HEK293 (cell line): ENCODE measurements around the gene GPR148.

Experiments
- CTCF ChIA-PET: fragments of 350-600 bp; formaldehyde crosslinking; extraction: SDS; loops from one replicate; lab custom pipeline; 2021; ENCODE audit warnings: antibody characterized with exemption; lab: Yijun Ruan, JAX
- POLR2A ChIA-PET: fragments of 300-600 bp; formaldehyde crosslinking; extraction: SDS; loops from one replicate; lab custom pipeline; 2020; ENCODE audit warnings: antibody characterized with exemption, inconsistent platforms; lab: Yijun Ruan, JAX
- H3K27ac ChIP-seq: fragments of 200-500 bp; sonication (Bioruptor generic); 2 replicates; pipeline ENCODE4 v1.5.1; 2014; ENCODE audit warnings: low read depth, low read length, control low read depth, inconsistent platforms; ENCODE audit errors: extremely low read depth
- H3K36me3 ChIP-seq, 2 experiments: fragments of 200-500 bp in 1 of 2; sonication (Bioruptor generic) in 1 of 2; 1 replicate in 1 of 2; 2 replicates in 1 of 2; pipeline ENCODE4 v1.5.1; 2014 to 2017; ENCODE audit warnings: inconsistent platforms in 2 of 2, low read length in 2 of 2; ENCODE audit not compliant: control insufficient read depth in 2 of 2, insufficient read depth in 1 of 2
- H3K4me1 ChIP-seq: fragments of 200-500 bp; sonication (Bioruptor generic); 2 replicates; pipeline ENCODE4 v1.5.1; 2014; ENCODE audit warnings: mild to moderate bottlenecking, low read length, inconsistent platforms; ENCODE audit not compliant: control insufficient read depth, insufficient read depth
- H3K4me3 ChIP-seq: 2 replicates; pipeline ENCODE4 v1.5.1; 2011; ENCODE audit warnings: low read depth, mild to moderate bottlenecking, control low read depth, low read length, moderate library complexity
- H3K9me3 ChIP-seq: fragments of 200-500 bp; sonication (Bioruptor generic); 2 replicates; pipeline ENCODE4 v1.5.1; 2014; ENCODE audit warnings: low read depth, low read length, inconsistent platforms; ENCODE audit not compliant: control insufficient read depth, insufficient read depth
- EGR2 ChIP-seq: fragments of 450-650 bp; formaldehyde crosslinking; IDR thresholded peaks from 2 replicates; pipeline ENCODE4 v1.5.1; 2016; ENCODE audit warnings: low read depth, missing biosample characterization, missing genetic modification characterization
- GFI1B ChIP-seq: fragments of 450-650 bp; formaldehyde crosslinking; IDR thresholded peaks from 2 replicates; pipeline ENCODE4 v1.5.1; 2016; ENCODE audit warnings: missing biosample characterization, missing genetic modification characterization
- OVOL3 ChIP-seq: fragments of 450-650 bp; formaldehyde crosslinking; IDR thresholded peaks from 2 replicates; pipeline ENCODE4 v1.5.1; 2016; ENCODE audit warnings: missing biosample characterization, missing genetic modification characterization
- SALL2 ChIP-seq: fragments of 450-650 bp; formaldehyde crosslinking; IDR thresholded peaks from 2 replicates; pipeline ENCODE4 v1.5.0; 2017; ENCODE audit warnings: missing biosample characterization, mild to moderate bottlenecking, missing genetic modification characterization, borderline replicate concordance
- SCRT2 ChIP-seq: fragments of 450-650 bp; formaldehyde crosslinking; IDR thresholded peaks from 2 replicates; pipeline ENCODE4 v1.5.1; 2016; ENCODE audit warnings: missing biosample characterization, missing genetic modification characterization
- ZBTB1 ChIP-seq: fragments of 450-650 bp; formaldehyde crosslinking; IDR thresholded peaks from 2 replicates; pipeline ENCODE4 v1.5.1; 2016; ENCODE audit warnings: missing biosample characterization, missing genetic modification characterization
- ZEB2 ChIP-seq: fragments of 450-650 bp; formaldehyde crosslinking; IDR thresholded peaks from 2 replicates; pipeline ENCODE4 v1.5.1; 2016; ENCODE audit warnings: missing biosample characterization, missing genetic modification characterization
- ZFHX2 ChIP-seq: fragments of 450-650 bp; formaldehyde crosslinking; conservative IDR thresholded peaks from 2 replicates; pipeline ENCODE4 v1.5.1; 2016; ENCODE audit warnings: missing biosample characterization, missing genetic modification characterization
- ZFP69B ChIP-seq: fragments of 450-650 bp; formaldehyde crosslinking; IDR thresholded peaks from 2 replicates; pipeline ENCODE4 v1.5.1; 2016; ENCODE audit warnings: missing biosample characterization, missing genetic modification characterization
- ZNF335 ChIP-seq: fragments of 450-650 bp; formaldehyde crosslinking; conservative IDR thresholded peaks from 2 replicates; pipeline ENCODE4 v1.5.1; 2016; ENCODE audit warnings: missing biosample characterization, missing genetic modification characterization
- ZNF354C ChIP-seq: fragments of 450-650 bp; formaldehyde crosslinking; IDR thresholded peaks from 2 replicates; pipeline ENCODE4 v1.5.1; 2016; ENCODE audit warnings: missing biosample characterization, missing genetic modification characterization, low read depth, borderline replicate concordance
- ZNF37A ChIP-seq: fragments of 450-650 bp; IDR thresholded peaks from 2 replicates; pipeline ENCODE4 v1.5.1; 2018; ENCODE audit warnings: missing biosample characterization, missing genetic modification characterization
- ZNF404 ChIP-seq: fragments of 450-650 bp; formaldehyde crosslinking; IDR thresholded peaks from 2 replicates; pipeline ENCODE4 v1.5.1; 2017; ENCODE audit warnings: missing biosample characterization, missing genetic modification characterization
- ZNF433 ChIP-seq: fragments of 450-650 bp; formaldehyde crosslinking; IDR thresholded peaks from 2 replicates; pipeline ENCODE4 v1.5.1; 2016; ENCODE audit warnings: missing biosample characterization, missing genetic modification characterization, low read depth
- ZNF473 ChIP-seq: fragments of 450-650 bp; formaldehyde crosslinking; IDR thresholded peaks from 2 replicates; pipeline ENCODE4 v1.5.1; 2017; ENCODE audit warnings: missing biosample characterization, missing genetic modification characterization
- ZNF558 ChIP-seq: fragments of 450-650 bp; formaldehyde crosslinking; IDR thresholded peaks from 2 replicates; pipeline ENCODE4 v1.5.1; 2016; ENCODE audit warnings: missing biosample characterization, missing genetic modification characterization
- ZNF664 ChIP-seq: fragments of 450-650 bp; formaldehyde crosslinking; IDR thresholded peaks from 2 replicates; pipeline ENCODE4 v1.5.1; 2016; ENCODE audit warnings: missing biosample characterization, missing genetic modification characterization
- ZNF837 ChIP-seq: fragments of 450-650 bp; formaldehyde crosslinking; IDR thresholded peaks from 2 replicates; pipeline ENCODE4 v1.5.1; 2016; ENCODE audit warnings: missing biosample characterization, missing genetic modification characterization
- ZSCAN30 ChIP-seq: fragments of 450-650 bp; IDR thresholded peaks from 2 replicates; pipeline ENCODE4 v1.5.1; 2018; ENCODE audit warnings: missing biosample characterization, mild to moderate bottlenecking, missing genetic modification characterization, moderate library complexity
- TF ChIP-seq, protein P1 (sequence below): fragments of 450-650 bp; formaldehyde crosslinking; IDR thresholded peaks from 2 replicates; pipeline ENCODE4 v1.5.1; 2016; ENCODE audit warnings: missing biosample characterization, missing genetic modification characterization
- TF ChIP-seq, protein P2 (sequence below): fragments of 450-650 bp; formaldehyde crosslinking; conservative IDR thresholded peaks from 2 replicates; pipeline ENCODE4 v1.5.1; 2016; ENCODE audit warnings: low read depth, missing biosample characterization, missing genetic modification characterization
- TF ChIP-seq, protein P3 (sequence below): fragments of 450-650 bp; formaldehyde crosslinking; IDR thresholded peaks from 2 replicates; pipeline ENCODE4 v1.5.1; 2016; ENCODE audit warnings: missing biosample characterization, missing genetic modification characterization
- TF ChIP-seq, protein P4 (sequence below): fragments of 450-650 bp; formaldehyde crosslinking; IDR thresholded peaks from 2 replicates; pipeline ENCODE4 v1.5.1; 2016; ENCODE audit warnings: missing biosample characterization, missing genetic modification characterization, borderline replicate concordance

Gene GPR148

DNA sequence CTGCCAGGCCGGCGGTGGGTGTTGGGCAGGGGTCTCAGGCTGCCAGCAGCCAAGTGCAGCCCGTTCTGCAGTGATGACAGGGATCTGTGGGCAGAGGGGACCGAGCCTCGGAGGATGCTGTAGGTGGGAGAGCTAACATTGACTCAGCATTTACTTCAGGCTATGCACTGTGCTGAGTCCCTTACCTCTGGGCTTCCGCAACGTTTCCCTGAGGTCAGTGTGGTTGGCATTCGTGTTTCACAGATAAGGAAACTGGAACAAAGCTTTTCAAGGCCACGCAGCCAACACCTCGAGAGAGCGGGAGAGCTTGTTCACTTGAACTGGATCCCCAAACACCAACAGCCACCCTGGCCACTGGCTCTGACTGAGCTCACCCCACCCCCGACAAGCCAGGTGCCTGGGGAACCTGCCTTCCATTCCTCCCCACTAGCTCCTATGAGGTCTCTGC lies 839 bp upstream of the GPR148 start (continued):
- TF ChIP-seq, protein P1, sequence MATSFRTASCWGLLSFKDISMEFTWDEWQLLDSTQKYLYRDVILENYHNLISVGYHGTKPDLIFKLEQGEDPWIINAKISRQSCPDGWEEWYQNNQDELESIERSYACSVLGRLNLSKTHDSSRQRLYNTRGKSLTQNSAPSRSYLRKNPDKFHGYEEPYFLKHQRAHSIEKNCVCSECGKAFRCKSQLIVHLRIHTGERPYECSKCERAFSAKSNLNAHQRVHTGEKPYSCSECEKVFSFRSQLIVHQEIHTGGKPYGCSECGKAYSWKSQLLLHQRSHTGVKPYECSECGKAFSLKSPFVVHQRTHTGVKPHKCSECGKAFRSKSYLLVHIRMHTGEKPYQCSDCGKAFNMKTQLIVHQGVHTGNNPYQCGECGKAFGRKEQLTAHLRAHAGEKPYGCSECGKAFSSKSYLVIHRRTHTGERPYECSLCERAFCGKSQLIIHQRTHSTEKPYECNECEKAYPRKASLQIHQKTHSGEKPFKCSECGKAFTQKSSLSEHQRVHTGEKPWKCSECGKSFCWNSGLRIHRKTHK (tag by site-specific recombination), result no peak
- TF ChIP-seq ZNF404, result no peak
- TF ChIP-seq, protein P2, sequence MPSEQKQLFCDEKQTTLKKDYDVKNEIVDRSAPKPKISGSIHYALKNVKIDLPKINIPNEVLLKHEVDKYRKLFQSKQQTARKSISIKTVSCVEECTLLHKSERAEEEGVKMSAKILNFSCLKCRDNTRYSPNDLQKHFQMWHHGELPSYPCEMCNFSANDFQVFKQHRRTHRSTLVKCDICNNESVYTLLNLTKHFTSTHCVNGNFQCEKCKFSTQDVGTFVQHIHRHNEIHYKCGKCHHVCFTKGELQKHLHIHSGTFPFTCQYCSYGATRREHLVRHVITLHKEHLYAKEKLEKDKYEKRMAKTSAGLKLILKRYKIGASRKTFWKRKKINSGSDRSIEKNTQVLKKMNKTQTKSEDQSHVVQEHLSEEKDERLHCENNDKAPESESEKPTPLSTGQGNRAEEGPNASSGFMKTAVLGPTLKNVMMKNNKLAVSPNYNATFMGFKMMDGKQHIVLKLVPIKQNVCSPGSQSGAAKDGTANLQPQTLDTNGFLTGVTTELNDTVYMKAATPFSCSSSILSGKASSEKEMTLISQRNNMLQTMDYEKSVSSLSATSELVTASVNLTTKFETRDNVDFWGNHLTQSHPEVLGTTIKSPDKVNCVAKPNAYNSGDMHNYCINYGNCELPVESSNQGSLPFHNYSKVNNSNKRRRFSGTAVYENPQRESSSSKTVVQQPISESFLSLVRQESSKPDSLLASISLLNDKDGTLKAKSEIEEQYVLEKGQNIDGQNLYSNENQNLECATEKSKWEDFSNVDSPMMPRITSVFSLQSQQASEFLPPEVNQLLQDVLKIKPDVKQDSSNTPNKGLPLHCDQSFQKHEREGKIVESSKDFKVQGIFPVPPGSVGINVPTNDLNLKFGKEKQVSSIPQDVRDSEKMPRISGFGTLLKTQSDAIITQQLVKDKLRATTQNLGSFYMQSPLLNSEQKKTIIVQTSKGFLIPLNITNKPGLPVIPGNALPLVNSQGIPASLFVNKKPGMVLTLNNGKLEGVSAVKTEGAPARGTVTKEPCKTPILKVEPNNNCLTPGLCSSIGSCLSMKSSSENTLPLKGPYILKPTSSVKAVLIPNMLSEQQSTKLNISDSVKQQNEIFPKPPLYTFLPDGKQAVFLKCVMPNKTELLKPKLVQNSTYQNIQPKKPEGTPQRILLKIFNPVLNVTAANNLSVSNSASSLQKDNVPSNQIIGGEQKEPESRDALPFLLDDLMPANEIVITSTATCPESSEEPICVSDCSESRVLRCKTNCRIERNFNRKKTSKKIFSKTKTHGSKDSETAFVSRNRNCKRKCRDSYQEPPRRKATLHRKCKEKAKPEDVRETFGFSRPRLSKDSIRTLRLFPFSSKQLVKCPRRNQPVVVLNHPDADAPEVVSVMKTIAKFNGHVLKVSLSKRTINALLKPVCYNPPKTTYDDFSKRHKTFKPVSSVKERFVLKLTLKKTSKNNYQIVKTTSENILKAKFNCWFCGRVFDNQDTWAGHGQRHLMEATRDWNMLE (tag by site-specific recombination), result no peak
- TF ChIP-seq SCRT2, result no peak
- TF ChIP-seq, protein P3, sequence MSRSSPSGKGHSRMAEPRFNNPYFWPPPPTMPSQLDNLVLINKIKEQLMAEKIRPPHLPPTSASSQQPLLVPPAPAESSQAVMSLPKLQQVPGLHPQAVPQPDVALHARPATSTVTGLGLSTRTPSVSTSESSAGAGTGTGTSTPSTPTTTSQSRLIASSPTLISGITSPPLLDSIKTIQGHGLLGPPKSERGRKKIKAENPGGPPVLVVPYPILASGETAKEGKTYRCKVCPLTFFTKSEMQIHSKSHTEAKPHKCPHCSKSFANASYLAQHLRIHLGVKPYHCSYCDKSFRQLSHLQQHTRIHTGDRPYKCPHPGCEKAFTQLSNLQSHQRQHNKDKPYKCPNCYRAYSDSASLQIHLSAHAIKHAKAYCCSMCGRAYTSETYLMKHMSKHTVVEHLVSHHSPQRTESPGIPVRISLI (tag by site-specific recombination), result no peak
- TF ChIP-seq ZNF837 (tag by site-specific recombination), result no peak
- TF ChIP-seq ZFHX2 (tag by site-specific recombination), result peak; percentile 73
- no peak for TF ChIP-seq ZFP69B (tag by site-specific recombination)
- peak; percentile 70 for TF ChIP-seq EGR2 (tag by site-specific recombination)
- TF ChIP-seq ZNF335 (tag by site-specific recombination), result no peak
- no peak for TF ChIP-seq ZNF558 (tag by site-specific recombination)

DNA sequence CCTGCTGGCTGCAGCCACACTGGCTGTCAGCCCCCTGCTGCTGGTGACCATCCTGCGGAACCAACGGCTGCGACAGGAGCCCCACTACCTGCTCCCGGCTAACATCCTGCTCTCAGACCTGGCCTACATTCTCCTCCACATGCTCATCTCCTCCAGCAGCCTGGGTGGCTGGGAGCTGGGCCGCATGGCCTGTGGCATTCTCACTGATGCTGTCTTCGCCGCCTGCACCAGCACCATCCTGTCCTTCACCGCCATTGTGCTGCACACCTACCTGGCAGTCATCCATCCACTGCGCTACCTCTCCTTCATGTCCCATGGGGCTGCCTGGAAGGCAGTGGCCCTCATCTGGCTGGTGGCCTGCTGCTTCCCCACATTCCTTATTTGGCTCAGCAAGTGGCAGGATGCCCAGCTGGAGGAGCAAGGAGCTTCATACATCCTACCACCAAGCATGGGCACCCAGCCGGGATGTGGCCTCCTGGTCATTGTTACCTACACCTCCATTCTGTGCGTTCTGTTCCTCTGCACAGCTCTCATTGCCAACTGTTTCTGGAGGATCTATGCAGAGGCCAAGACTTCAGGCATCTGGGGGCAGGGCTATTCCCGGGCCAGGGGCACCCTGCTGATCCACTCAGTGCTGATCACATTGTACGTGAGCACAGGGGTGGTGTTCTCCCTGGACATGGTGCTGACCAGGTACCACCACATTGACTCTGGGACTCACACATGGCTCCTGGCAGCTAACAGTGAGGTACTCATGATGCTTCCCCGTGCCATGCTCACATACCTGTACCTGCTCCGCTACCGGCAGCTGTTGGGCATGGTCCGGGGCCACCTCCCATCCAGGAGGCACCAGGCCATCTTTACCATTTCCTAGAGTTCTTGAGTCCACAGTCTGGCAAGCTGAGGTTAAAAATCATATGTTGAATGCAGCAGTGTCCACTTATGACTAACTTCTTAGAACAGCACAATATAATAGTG lies 741 bp downstream of the GPR148 start:
- ChIA-PET CTCF (no interaction called here), POLR2A (no interaction called here)
- Histone ChIP-seq H3K27ac (no peak overlapping the region), H3K9me3 (no peaks in the 10 kb centered on the region), H3K36me3 (no peaks in the 10 kb centered on the region), H3K4me1 (0 out of 2 replicates have a peak, but pooled peaks cover 2% of the 10 kb centered on the region), H3K4me3 (no peak overlapping the region)
- TF ChIP-seq ZEB2 (tag by site-specific recombination), result no peak
- no peak for TF ChIP-seq SALL2 (tag by site-specific recombination)
- TF ChIP-seq, protein P4, sequence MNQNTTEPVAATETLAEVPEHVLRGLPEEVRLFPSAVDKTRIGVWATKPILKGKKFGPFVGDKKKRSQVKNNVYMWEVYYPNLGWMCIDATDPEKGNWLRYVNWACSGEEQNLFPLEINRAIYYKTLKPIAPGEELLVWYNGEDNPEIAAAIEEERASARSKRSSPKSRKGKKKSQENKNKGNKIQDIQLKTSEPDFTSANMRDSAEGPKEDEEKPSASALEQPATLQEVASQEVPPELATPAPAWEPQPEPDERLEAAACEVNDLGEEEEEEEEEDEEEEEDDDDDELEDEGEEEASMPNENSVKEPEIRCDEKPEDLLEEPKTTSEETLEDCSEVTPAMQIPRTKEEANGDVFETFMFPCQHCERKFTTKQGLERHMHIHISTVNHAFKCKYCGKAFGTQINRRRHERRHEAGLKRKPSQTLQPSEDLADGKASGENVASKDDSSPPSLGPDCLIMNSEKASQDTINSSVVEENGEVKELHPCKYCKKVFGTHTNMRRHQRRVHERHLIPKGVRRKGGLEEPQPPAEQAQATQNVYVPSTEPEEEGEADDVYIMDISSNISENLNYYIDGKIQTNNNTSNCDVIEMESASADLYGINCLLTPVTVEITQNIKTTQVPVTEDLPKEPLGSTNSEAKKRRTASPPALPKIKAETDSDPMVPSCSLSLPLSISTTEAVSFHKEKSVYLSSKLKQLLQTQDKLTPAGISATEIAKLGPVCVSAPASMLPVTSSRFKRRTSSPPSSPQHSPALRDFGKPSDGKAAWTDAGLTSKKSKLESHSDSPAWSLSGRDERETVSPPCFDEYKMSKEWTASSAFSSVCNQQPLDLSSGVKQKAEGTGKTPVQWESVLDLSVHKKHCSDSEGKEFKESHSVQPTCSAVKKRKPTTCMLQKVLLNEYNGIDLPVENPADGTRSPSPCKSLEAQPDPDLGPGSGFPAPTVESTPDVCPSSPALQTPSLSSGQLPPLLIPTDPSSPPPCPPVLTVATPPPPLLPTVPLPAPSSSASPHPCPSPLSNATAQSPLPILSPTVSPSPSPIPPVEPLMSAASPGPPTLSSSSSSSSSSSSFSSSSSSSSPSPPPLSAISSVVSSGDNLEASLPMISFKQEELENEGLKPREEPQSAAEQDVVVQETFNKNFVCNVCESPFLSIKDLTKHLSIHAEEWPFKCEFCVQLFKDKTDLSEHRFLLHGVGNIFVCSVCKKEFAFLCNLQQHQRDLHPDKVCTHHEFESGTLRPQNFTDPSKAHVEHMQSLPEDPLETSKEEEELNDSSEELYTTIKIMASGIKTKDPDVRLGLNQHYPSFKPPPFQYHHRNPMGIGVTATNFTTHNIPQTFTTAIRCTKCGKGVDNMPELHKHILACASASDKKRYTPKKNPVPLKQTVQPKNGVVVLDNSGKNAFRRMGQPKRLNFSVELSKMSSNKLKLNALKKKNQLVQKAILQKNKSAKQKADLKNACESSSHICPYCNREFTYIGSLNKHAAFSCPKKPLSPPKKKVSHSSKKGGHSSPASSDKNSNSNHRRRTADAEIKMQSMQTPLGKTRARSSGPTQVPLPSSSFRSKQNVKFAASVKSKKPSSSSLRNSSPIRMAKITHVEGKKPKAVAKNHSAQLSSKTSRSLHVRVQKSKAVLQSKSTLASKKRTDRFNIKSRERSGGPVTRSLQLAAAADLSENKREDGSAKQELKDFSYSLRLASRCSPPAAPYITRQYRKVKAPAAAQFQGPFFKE (tag by site-specific recombination), result no peak
- no peak for TF ChIP-seq GFI1B (tag by site-specific recombination)
- no peak for TF ChIP-seq ZNF473 (tag by site-specific recombination)
- TF ChIP-seq OVOL3, result no peak
- no peak for TF ChIP-seq ZNF433 (tag by site-specific recombination)
- no peak for TF ChIP-seq ZBTB1 (tag by site-specific recombination)
- no peak for TF ChIP-seq ZNF354C
- TF ChIP-seq ZSCAN30 (tag by site-specific recombination), result no peak
- TF ChIP-seq ZNF664 (tag by site-specific recombination), result no peak
- no peak for TF ChIP-seq ZNF37A
